Fibroblast of lung (primary cell): ENCODE data around the gene ECSCR.

Experiments used
- EZH2 ChIP-seq: IDR thresholded peaks from 2 replicates; pipeline ENCODE4 v1.5.1; 2012; ENCODE audit warnings: low read length, control low read depth, mild to moderate bottlenecking; ENCODE audit errors: missing control alignments
- TF ChIP-seq, protein P1 (sequence below), 2 donors: IDR thresholded peaks in 1 of 2; conservative IDR thresholded peaks in 1 of 2; 1 replicate in 1 of 2; 2 replicates in 1 of 2; pipeline ENCODE4 v1.5.1; 2011 to 2012; ENCODE audit warnings: low read length in 2 of 2, control low read depth in 1 of 2, inconsistent platforms in 1 of 2, low read depth in 1 of 2, mild to moderate bottlenecking in 1 of 2

DNA sequence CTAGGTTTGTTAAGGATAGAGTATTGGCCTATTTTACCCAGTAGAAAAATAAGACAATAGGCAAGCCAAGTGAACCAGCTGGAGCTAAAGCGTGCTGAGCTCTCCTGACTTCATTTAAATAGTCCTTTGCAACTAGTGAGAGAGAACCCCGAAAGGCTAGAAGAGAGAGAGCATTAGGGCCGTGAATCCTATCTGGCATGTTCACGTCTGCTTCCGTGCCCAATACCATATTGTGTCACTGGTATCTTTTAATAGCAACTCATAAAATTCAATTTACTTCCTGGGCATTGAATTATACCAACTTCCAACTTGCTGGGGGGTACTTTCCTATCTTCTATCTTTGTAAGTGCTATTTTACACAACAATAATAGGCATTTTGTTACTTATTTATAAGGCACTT is 37.0 kb downstream of the ECSCR start:
- TF ChIP-seq, protein P1, sequence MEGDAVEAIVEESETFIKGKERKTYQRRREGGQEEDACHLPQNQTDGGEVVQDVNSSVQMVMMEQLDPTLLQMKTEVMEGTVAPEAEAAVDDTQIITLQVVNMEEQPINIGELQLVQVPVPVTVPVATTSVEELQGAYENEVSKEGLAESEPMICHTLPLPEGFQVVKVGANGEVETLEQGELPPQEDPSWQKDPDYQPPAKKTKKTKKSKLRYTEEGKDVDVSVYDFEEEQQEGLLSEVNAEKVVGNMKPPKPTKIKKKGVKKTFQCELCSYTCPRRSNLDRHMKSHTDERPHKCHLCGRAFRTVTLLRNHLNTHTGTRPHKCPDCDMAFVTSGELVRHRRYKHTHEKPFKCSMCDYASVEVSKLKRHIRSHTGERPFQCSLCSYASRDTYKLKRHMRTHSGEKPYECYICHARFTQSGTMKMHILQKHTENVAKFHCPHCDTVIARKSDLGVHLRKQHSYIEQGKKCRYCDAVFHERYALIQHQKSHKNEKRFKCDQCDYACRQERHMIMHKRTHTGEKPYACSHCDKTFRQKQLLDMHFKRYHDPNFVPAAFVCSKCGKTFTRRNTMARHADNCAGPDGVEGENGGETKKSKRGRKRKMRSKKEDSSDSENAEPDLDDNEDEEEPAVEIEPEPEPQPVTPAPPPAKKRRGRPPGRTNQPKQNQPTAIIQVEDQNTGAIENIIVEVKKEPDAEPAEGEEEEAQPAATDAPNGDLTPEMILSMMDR (conservative IDR thresholded peaks at IDR 0.05 in 1 of 2, IDR thresholded peaks at IDR 0.05 in 1 of 2; ENCODE audit: low read depth in 1 of 2, low read length in 2 of 2): no peak
- no peak for TF ChIP-seq EZH2
